CD8-positive, alpha-beta memory T cell (primary cell): ENCODE data around the gene NOVA1. TPM values are rescaled to one million over a fixed set of nuclear protein-coding genes. Genes with fewer than 3 reads are reported as not detected.

Experiments used
- CTCF ChIA-PET: fragments of 350-600 bp; sonication (Branson Sonifier 250); formaldehyde crosslinking; loops from one replicate; lab custom pipeline; 2021; ENCODE audit warnings: antibody characterized with exemption; lab: Charles Lee
- POLR2A ChIA-PET: fragments of 350-600 bp; sonication (Branson Sonifier 250); formaldehyde crosslinking; loops from one replicate; lab custom pipeline; 2021; ENCODE audit warnings: antibody characterized with exemption; lab: Charles Lee
- DNase-seq, 5 donors: peaks; one replicate each; pipeline versions ENCODE4 v3.0.0 to v3.0.0-alpha.2; 2020 to 2022; ENCODE audit warnings: mixed read lengths in 1 of 5
- H3K27ac ChIP-seq: one replicate; pipeline ENCODE4 v1.7.0; 2013; ENCODE audit warnings: low read depth, mild to moderate bottlenecking, low read length, moderate library complexity
- H3K27me3 ChIP-seq: 2 replicates; pipeline ENCODE4 v1.7.0; 2013; ENCODE audit warnings: low read length, mild to moderate bottlenecking; ENCODE audit not compliant: insufficient read depth, poor library complexity, severe bottlenecking
- H3K36me3 ChIP-seq: 2 replicates; pipeline ENCODE4 v1.7.0; 2013; ENCODE audit warnings: mild to moderate bottlenecking, low read length, moderate library complexity; ENCODE audit not compliant: insufficient read depth
- H3K4me1 ChIP-seq: 2 replicates; pipeline ENCODE4 v1.7.0; 2013; ENCODE audit warnings: mild to moderate bottlenecking, low read length, moderate library complexity; ENCODE audit not compliant: insufficient read depth
- H3K4me3 ChIP-seq: 2 replicates; pipeline ENCODE4 v1.7.0; 2013; ENCODE audit warnings: mild to moderate bottlenecking, low read length
- H3K9me3 ChIP-seq: 2 replicates; pipeline ENCODE4 v1.7.0; 2013; ENCODE audit warnings: mild to moderate bottlenecking, low read length
- H3K27ac Mint-ChIP-seq, 8 donors: one replicate each; pipeline ENCODE4 v1.8.0; 2020 to 2021; ENCODE audit warnings: mixed read lengths in 8 of 8, mild to moderate bottlenecking in 6 of 8, inconsistent platforms in 3 of 8, moderate library complexity in 3 of 8
- H3K27me3 Mint-ChIP-seq, 2 donors: one replicate each; pipeline ENCODE4 v1.8.0; 2020 to 2021; ENCODE audit warnings: mixed read lengths in 2 of 2, mild to moderate bottlenecking in 1 of 2, moderate library complexity in 1 of 2
- H3K36me3 Mint-ChIP-seq, 3 donors: one replicate each; pipeline ENCODE4 v1.8.0; 2020 to 2021; ENCODE audit warnings: mixed read lengths in 3 of 3, inconsistent platforms in 1 of 3, mild to moderate bottlenecking in 1 of 3
- H3K4me1 Mint-ChIP-seq, 3 donors: one replicate each; pipeline ENCODE4 v1.8.0; 2020 to 2021; ENCODE audit warnings: mixed read lengths in 3 of 3, inconsistent platforms in 1 of 3, mild to moderate bottlenecking in 1 of 3
- H3K4me3 Mint-ChIP-seq, 7 donors: one replicate each; pipeline ENCODE4 v1.8.0; 2020 to 2021; ENCODE audit warnings: mixed read lengths in 7 of 7, mild to moderate bottlenecking in 6 of 7, moderate library complexity in 4 of 7, inconsistent platforms in 2 of 7
- H3K9me3 Mint-ChIP-seq, 5 donors: one replicate each; pipeline ENCODE4 v1.8.0; 2020 to 2022; ENCODE audit warnings: mixed read lengths in 5 of 5, mild to moderate bottlenecking in 3 of 5, moderate library complexity in 2 of 5, inconsistent platforms in 1 of 5
- polyA plus RNA-seq: library from polyadenylated mRNA; unstranded; fragments of 300-500 nt; fragmentation: Illumina TruSeq; gene quantifications from one replicate; pipeline ENCODE4 v1.2.3, GENCODE V29; 2021
- total RNA-seq, 2 experiments: library from RNA; stranded (reverse); gene quantifications; one replicate each; pipeline ENCODE4 v1.2.3, GENCODE V29; 2021

Gene NOVA1
- total and polyA plus RNA-seq, 3 experiments from 2014 or later, result 0.28 TPM; not detected in 2

DNA sequence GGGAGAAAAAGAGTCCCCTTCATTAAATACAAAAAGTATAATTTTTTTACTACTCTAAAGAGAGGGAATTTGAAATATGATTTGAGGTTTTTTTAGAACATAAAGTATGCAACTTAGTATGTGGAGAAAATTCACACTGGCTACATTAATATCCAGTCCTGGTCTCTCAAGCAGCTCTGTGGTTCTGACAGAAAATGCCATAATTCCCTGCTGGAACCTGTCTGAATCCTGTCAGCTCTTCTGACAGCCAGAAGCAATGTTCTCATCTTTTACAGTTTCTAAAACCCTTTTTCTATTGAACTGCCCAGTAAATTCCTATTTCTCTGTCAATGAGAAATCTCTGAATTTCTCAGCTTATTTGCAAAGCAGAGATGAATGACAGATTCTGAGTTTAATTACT, 13.4 kb upstream of the NOVA1 start:
- Histone ChIP-seq H3K4me3 (no peak overlapping the region), H3K27me3 (no peaks in the 10 kb centered on the region), H3K36me3 (no peaks in the 10 kb centered on the region), H3K9me3 (no peaks in the 10 kb centered on the region), H3K27ac (no peak overlapping the region), H3K4me1 (no peaks in the 10 kb centered on the region)
- Mint-ChIP-seq H3K27me3 (no peaks in the 10 kb centered on the region), H3K36me3 (no peaks in the 10 kb centered on the region), H3K9me3 (peaks cover 3 to 40% (median 10%) of the 10 kb centered on the region in 5 donors), H3K4me1 (no peaks in the 10 kb centered on the region), H3K4me3 (no peak overlapping the region), H3K27ac (no peak overlapping the region)
- CTCF ChIA-PET, result no interaction called here
- DNase-seq, result no peak
- POLR2A ChIA-PET, result no interaction called here

GRCh38 chr14:26606729-26607312, 9.0 kb upstream of the NOVA1 start:
- ChIA-PET POLR2A (no interaction called here), CTCF (no interaction called here)
- Histone ChIP-seq H3K4me3 (no peak overlapping the region), H3K27me3 (no peaks in the 10 kb centered on the region), H3K4me1 (no peaks in the 10 kb centered on the region), H3K36me3 (no peaks in the 10 kb centered on the region), H3K27ac (no peak overlapping the region), H3K9me3 (no peaks in the 10 kb centered on the region)
- Mint-ChIP-seq H3K4me1 (no peaks in the 10 kb centered on the region), H3K27me3 (no peaks in the 10 kb centered on the region), H3K27ac (no peak overlapping the region), H3K4me3 (no peak overlapping the region), H3K36me3 (no peaks in the 10 kb centered on the region), H3K9me3 (peaks cover 0 to 34% (median 5%) of the 10 kb centered on the region in 5 donors)
- DNase-seq, result no peak

- Mint-ChIP-seq H3K27me3 (no peaks in the 10 kb centered on the region), H3K36me3 (no peaks in the 10 kb centered on the region), H3K4me1 (no peaks in the 10 kb centered on the region), H3K9me3 (peaks cover 2 to 31% (median 4%) of the 10 kb centered on the region in 5 donors), H3K4me3 (no peak overlapping the region), H3K27ac (no peak overlapping the region)
- Histone ChIP-seq H3K9me3 (no peaks in the 10 kb centered on the region), H3K4me1 (no peaks in the 10 kb centered on the region), H3K27me3 (no peaks in the 10 kb centered on the region), H3K27ac (no peak overlapping the region), H3K36me3 (no peaks in the 10 kb centered on the region), H3K4me3 (no peak overlapping the region)
- no peak for DNase-seq
- ChIA-PET POLR2A (no interaction called here), CTCF (no interaction called here)
These were observed 7.8 kb upstream of the NOVA1 start for GRCh38 chr14:26605602-26606001.

DNA sequence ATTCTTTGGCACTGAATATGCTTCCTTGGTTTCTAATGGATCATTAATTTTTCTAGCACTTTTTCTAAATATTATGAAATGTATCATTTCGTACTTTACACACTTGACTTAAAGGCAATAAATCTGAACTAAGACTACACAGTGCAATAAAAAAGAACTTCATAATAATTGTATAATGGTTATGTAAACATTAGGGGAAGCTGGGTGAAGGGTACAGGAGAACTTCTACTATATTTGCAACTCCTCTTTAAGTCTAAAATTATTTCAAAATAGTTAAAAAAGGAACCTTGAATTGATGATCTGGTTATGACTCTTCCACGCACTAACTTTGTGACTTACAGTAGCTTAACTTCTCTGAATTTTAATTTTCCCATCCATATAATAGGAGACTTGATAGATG, 5.1 kb upstream of the NOVA1 start:
- H3K27ac ChIP-seq, result no peak overlapping the region
- H3K4me3 ChIP-seq, result no peak overlapping the region
- Mint-ChIP-seq H3K27ac (no peak overlapping the region), H3K4me1 (no peaks in the 10 kb centered on the region), H3K27me3 (peaks cover 6 to 7% of the 10 kb centered on the region in 2 donors), H3K9me3 (peaks cover 11 to 21% (median 13%) of the 10 kb centered on the region in 5 donors), H3K4me3 (no peak overlapping the region), H3K36me3 (no peaks in the 10 kb centered on the region)
- no peaks in the 10 kb centered on the region for H3K27me3 ChIP-seq
- CTCF ChIA-PET, result no interaction called here
- H3K9me3 ChIP-seq, result no peaks in the 10 kb centered on the region
- DNase-seq, result no peak
- no peaks in the 10 kb centered on the region for H3K4me1 ChIP-seq
- no peaks in the 10 kb centered on the region for H3K36me3 ChIP-seq
- POLR2A ChIA-PET, result no interaction called here

GRCh38 chr14:26601856-26602255, 4.0 kb upstream of the NOVA1 start:
- peaks cover 6 to 7% of the 10 kb centered on the region in 2 donors for H3K27me3 Mint-ChIP-seq
- DNase-seq, result no peak
- ChIA-PET CTCF (no interaction called here), POLR2A (no interaction called here)
- no peaks in the 10 kb centered on the region for H3K27me3 ChIP-seq
- H3K36me3 Mint-ChIP-seq, result no peaks in the 10 kb centered on the region
- H3K4me1 ChIP-seq, result no peaks in the 10 kb centered on the region
- H3K4me3 Mint-ChIP-seq, result no peak overlapping the region
- H3K9me3 ChIP-seq, result no peaks in the 10 kb centered on the region
- H3K4me3 ChIP-seq, result no peak overlapping the region
- no peaks in the 10 kb centered on the region for H3K4me1 Mint-ChIP-seq
- no peak overlapping the region for H3K27ac ChIP-seq
- peaks cover 6 to 20% (median 13%) of the 10 kb centered on the region in 5 donors for H3K9me3 Mint-ChIP-seq
- H3K27ac Mint-ChIP-seq, result no peak overlapping the region
- no peaks in the 10 kb centered on the region for H3K36me3 ChIP-seq

GRCh38 chr14:26599291-26599690, 1.5 kb upstream of the NOVA1 start:
- POLR2A ChIA-PET, result no interaction called here
- CTCF ChIA-PET, result no interaction called here
- H3K36me3 ChIP-seq, result no peaks in the 10 kb centered on the region
- Mint-ChIP-seq H3K9me3 (peaks cover 10 to 30% (median 23%) of the 10 kb centered on the region in 5 donors), H3K36me3 (peaks cover 0 to 4% (median 0%) of the 10 kb centered on the region in 3 donors), H3K27me3 (peaks cover 10 to 11% of the 10 kb centered on the region in 2 donors), H3K4me3 (no peak overlapping the region), H3K27ac (no peak overlapping the region), H3K4me1 (no peaks in the 10 kb centered on the region)
- no peak overlapping the region for H3K27ac ChIP-seq
- no peaks in the 10 kb centered on the region for H3K27me3 ChIP-seq
- H3K9me3 ChIP-seq, result no peaks in the 10 kb centered on the region
- DNase-seq, result no peak
- no peak overlapping the region for H3K4me3 ChIP-seq
- no peaks in the 10 kb centered on the region for H3K4me1 ChIP-seq

GRCh38 chr14:26598672-26599131, 869 bp upstream of the NOVA1 start:
- no peak overlapping the region for H3K27ac Mint-ChIP-seq
- H3K36me3 ChIP-seq, result no peaks in the 10 kb centered on the region
- peaks cover 6 to 30% (median 23%) of the 10 kb centered on the region in 5 donors for H3K9me3 Mint-ChIP-seq
- H3K9me3 ChIP-seq, result no peaks in the 10 kb centered on the region
- H3K4me3 ChIP-seq, result no peak overlapping the region
- CTCF ChIA-PET, result no interaction called here
- H3K27me3 ChIP-seq, result no peaks in the 10 kb centered on the region
- peaks cover 10 to 11% of the 10 kb centered on the region in 2 donors for H3K27me3 Mint-ChIP-seq
- peaks cover 0 to 4% (median 0%) of the 10 kb centered on the region in 3 donors for H3K36me3 Mint-ChIP-seq
- POLR2A ChIA-PET, result no interaction called here
- H3K4me1 ChIP-seq, result no peaks in the 10 kb centered on the region
- no peaks in the 10 kb centered on the region for H3K4me1 Mint-ChIP-seq
- DNase-seq, result no peak
- no peak overlapping the region for H3K27ac ChIP-seq
- peak overlapping the region in 3 of 7 donors; percentile 34 to 53 (median 45) for H3K4me3 Mint-ChIP-seq

DNA sequence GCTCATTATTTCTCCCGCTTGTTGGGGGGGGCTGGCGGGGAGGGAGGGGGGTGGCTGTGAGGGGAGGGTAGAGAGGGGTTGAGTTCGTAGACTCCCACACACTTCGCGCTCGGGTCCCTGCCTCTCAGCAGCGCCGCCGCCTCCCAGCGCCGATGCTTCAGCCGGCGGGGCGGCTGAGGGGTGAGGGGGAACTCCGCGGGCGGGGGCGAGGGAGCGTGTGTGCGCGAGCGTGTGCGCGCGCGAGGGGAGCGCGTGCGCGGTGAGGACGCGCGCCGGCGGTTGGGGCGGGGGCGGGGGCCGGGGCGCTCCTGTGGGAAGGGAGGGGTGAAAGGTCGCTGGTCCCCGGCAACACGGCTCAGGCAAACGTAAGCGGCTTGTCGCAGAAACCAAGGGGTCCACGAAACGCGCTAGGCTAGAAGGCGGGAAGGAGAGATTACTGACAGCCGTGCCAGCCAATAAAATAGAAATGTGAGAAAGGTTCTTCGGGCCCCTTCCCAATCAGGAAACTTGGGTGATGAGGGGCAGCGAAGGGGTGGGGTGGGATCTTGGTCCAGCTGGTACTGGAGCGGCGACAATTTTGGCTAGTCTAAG, 343 bp upstream of the NOVA1 start:
- no peaks in the 10 kb centered on the region for H3K4me1 Mint-ChIP-seq
- DNase-seq, result peak in 1 of 5 donors; percentile 50
- H3K27me3 Mint-ChIP-seq, result peaks cover 10 to 11% of the 10 kb centered on the region in 2 donors
- peaks cover 6 to 30% (median 23%) of the 10 kb centered on the region in 5 donors for H3K9me3 Mint-ChIP-seq
- H3K36me3 Mint-ChIP-seq, result peaks cover 0 to 4% (median 0%) of the 10 kb centered on the region in 3 donors
- POLR2A ChIA-PET, result no interaction called here
- Histone ChIP-seq H3K36me3 (no peaks in the 10 kb centered on the region), H3K4me1 (no peaks in the 10 kb centered on the region), H3K27ac (no peak overlapping the region), H3K9me3 (no peaks in the 10 kb centered on the region), H3K27me3 (no peaks in the 10 kb centered on the region), H3K4me3 (no peak overlapping the region)
- no peak overlapping the region for H3K27ac Mint-ChIP-seq
- CTCF ChIA-PET, result no interaction called here
- peak overlapping the region in 3 of 7 donors; percentile 34 to 56 (median 53) for H3K4me3 Mint-ChIP-seq
